Jurkat, Clone E6-1 (cell line): ENCODE data around the gene TIGD3.

Experiments used
- DNase-seq: peaks from one replicate; pipeline ENCODE4 v3.0.0-alpha.2; 2011; ENCODE audit warnings: low read depth, low spot score
- H3K4me3 ChIP-seq: 2 replicates; pipeline ENCODE4 v1.5.1; 2011; ENCODE audit warnings: mild to moderate bottlenecking, low read length, control low read depth, moderate library complexity

The TIGD3 gene

DNA sequence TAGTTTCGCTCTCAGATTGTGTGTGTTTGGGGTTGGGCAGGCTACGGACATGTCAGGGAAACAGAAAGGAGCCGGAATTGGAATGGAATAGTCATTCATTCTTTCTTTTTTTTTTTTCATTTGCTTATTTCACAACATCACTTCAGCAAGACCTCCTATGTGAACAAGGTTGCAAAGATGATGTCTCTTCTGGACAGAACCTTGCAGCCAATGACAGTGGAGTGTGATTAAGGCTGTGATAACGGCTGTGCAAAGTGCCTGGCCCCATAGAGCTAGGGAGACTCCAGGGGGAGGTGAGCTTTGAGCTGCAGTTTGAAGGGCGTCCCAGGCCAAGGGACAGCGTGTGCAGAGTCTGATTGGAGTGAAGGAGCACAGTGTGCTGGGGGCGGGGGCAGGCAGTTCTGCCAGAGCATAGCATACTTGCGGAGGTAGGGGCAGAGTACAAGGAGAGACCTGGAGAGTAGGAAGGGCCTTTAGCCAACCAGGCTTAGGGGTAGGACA is 3.4 kb downstream of the TIGD3 start:
- no peak overlapping the region for H3K4me3 ChIP-seq
- no peak for DNase-seq

DNA sequence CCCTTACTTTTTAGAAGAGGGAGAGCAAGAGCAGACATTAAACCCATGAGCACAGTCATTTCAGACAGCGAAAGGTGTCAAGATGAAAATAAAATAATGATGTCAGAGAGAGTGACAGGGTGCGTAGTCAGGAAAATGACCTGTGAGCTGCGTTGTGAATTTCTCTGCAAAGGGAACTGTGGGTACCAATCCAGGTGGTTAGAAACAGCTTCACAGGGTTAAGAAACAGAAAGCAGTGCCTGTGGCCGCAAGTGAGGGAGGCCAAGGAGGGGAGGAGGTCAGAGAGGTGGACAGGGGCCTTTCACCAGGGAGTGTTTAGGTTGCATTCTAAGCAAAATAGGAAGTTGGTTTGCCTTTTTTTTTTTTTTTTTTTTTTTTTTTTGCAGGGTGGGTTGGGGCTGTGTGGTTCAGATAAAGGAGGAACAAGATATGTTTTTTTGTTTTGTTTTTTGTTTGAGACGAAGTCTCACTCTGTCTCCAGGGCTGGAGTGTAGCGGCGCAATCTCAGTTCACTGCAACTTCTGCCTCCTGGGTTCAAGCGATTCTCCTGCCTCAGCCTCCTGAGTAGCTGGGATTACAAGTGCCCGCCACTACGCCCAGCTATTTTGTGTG is 7.9 kb downstream of the TIGD3 start:
- DNase-seq = no peak
- no peak overlapping the region for H3K4me3 ChIP-seq

DNA sequence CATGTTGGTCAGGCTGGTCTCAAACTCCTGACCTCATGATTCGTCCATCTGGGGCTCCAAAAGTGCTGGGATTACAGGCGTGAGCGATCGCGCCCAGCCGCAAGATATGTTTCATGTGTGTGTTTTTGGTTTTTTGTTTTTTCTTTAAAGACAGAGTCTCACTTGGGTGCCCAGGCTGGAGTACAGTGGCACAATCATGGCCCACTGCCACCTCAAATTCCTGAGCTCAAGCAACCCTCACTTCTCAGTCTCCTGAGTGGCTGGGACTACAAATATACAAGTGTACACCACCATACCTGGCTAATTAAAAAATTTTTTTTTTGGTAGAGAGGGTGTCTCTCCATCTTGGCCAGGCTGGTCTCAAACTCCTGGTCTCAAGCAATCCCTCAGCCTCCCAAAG is 8.4 kb downstream of the TIGD3 start:
- DNase-seq = no peak
- H3K4me3 ChIP-seq = no peak overlapping the region

DNA sequence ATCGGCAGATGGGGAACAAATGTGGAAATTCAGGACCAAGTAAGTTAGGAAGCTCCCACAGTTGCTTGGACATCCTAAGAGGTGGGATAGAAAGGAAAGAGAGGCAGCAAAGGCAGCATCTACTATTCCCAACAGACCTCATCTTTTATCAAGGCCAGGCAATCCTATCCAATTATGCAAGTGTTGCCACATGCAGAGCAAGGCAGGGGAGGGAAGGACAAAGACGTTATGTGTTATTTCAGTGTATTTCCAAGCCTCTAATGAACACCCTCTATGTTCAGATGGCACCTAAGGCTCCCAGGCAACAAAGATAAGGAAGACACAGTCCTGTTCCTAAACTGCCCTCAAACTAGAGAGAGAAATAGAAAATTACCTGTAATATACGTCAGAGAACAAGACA is 9.2 kb downstream of the TIGD3 start:
- no peak for DNase-seq
- H3K4me3 ChIP-seq = no peak overlapping the region

DNA sequence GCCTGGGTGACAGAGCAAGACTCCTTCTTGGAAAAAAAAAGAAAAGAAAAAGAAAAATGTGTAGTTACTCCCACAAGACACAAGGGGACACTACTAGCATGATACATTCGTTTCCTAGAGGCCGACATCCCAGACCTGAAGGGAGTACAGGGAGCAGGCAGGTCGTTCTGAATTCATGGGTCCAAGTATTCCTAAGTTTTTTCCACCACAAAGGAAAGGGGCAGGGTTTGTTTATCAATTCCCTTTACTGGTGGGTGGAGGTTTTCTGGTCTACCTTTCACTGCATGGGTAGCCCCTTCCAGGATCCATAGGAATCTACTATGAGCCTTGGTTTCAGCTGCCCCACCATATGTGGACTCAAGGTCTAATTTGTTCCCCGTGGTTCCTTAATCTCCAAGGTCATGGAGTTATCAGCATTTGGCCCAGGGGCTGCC is 11.8 kb downstream of the TIGD3 start:
- no peak overlapping the region for H3K4me3 ChIP-seq
- DNase-seq = peak; percentile 52

DNA sequence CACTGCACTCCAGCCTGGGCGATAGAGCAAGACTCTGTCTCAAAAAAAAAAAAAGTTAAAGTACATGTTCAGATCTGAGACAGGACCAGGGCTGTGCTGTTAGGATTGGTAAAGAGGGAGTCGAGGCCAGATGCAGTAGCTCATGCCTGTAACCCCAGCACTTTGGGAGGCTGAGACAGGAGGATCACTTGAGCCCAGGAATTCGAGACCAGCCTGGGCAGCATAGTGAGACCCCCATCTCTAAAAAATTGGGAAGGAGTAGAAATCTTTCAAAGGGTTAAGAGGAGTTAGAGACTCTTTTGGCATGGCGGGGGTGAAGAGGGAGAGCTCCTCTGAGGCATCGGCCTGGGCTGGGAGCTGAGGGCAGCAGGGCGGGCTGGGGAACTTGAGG is 16.1 kb downstream of the TIGD3 start:
- DNase-seq = no peak
- no peak overlapping the region for H3K4me3 ChIP-seq

DNA sequence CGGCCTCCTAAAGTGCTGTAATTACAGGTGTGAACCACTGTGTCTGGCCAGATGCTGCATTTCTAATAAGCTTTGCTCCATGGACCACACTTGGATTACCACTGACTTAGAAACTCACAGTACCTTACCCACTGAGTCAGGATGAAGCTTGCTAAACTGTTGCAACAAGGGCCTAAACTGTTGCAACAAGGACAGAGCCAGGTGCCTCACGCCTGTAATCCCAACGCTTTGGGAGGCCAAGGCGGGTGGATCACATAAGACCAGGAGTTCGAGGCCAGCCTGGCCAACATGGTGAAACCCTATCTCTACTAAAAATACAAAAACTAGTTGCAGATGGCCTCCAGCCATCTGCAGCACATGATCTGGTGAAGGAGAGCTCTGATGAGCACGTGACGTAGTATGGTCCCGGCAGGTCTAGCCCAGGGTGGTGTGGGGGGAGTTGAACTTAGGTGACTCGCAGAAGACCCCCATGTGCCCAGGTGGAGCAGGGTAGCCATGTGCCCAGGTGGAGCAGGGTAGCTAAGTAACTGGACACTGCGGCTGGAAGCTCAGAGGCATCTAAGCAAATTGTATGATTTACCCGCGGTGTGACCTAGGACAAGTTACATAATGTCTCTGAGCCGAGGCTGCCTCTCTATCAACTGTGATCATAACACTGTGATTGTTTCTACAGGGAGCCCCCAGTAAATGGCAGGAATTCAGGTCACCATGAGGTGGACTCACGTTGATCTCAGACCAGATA is 19.5 kb downstream of the TIGD3 start:
- DNase-seq = no peak
- no peak overlapping the region for H3K4me3 ChIP-seq

DNA sequence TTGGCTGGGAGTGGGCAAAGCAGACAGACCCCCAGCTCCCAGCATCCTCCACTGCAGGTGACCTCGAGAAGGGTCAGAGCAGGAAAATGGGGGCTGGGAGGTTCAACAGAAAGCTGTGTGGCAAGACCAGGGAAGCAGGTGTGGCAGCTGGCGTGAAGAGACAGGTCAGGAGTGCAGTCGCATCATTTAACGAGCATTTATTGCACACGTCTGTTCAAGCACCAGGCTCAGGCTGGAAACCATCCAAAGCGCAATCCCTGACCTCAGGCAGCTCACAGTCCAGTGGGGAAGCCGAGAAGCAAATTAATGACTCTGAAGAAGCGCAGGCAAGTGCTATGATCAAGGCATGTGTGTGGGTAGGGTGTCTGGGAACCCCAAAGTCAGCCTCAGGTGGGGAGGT is 20.5 kb downstream of the TIGD3 start:
- H3K4me3 ChIP-seq = no peak overlapping the region
- DNase-seq = no peak

DNA sequence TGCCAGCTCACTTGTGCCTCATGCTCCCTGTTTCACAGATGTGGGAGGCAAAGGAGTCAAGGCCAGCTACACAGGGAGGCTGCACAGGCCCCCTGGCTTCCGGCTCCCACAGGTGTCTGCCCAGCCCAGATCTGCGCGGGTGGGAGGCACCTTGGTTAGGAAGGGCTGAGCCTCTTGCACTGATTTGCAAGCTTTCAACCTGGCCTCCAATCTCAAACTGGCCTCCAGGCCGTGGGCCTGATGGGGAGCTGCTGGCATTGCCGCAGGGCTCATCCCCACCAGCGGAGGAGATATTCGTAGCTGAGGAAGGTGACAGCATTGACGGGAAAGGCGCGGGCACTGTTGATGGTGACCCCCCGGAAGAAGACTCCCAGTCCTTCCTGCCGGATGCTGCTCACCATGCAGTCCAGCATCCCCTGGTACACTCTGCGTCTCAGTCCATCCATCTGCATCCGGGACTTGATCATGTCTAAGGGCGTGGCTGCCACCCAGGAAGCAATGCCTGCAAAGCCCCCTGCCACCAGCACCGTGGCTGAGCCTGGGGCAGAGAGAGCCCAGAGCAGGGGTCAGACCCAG is 21.7 kb downstream of the TIGD3 start:
- no peak overlapping the region for H3K4me3 ChIP-seq
- no peak for DNase-seq

DNA sequence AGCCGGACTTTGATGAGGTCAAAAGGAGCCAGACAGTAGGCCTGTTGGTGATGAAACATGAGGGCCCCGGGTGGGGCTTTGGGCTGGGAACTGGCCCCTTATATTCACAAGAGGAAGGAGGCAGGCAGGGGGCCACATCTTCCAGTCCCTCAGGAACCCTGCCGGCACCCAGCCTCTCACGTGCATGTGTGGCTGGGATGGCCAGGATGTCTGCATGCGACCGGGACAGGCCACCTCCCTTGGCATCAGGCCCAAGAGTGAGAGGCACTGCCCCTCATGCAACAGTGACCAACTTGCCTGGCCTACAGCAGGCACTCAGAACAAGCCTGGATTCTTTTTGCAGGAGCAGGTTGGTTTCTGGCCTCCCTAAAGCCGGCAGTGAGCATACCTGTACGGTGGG is 22.5 kb downstream of the TIGD3 start:
- no peak overlapping the region for H3K4me3 ChIP-seq
- DNase-seq = no peak

DNA sequence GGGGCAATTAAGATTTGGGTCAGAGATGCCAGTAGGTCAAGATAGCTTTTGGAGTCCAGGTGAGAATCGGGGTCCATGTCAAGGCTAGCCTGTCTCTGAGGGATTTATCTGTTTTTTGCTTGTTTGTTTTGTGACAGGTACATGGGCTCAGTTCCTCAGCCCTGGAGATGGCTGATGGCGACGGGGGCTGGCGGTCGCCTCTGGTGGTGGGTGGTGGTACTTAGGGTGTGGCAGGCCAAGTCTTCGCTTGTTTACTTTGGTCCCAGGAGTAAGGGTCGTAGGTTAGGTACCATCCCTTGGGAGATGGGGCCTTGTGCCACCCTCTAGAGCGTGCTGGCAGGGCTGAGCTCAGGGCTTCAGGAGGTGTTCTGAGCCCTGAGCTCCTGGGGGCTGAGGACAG is 23.2 kb downstream of the TIGD3 start:
- DNase-seq = no peak
- no peak overlapping the region for H3K4me3 ChIP-seq

DNA sequence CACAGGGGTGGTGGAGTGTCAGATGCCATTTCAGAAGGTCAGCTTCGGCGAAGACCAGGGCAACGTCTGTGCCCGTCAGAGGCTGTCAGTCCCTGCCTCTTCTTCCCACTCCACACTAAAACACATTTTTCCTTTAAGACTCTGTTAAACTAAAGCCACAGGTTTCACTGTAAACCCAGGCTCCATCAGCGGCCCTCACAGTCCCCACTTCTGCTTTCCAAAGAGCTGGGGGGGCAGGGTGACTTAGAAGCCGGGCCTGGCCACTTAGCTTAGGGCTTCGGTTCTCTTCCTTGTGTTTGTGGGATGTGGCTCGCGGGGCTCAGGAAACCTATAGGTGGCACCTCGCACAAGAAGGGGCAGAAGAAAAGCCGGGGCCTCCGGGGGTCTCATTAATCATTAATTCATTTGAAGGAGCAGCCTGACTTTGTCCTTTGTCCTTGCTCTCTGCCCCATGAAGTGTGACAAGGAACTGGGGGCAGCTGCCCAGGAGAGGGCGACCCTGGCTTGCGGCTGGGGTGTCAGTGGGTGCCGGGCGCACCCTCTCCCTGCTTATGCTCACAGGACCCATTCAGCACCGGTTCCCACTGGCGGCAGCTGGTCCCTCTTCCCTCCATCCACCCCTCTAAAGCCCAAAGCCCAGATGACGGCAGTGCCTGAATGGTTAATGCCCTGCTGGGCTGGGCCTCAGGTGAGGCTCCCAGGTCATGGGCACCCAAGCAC is 23.8 kb downstream of the TIGD3 start:
- no peak overlapping the region for H3K4me3 ChIP-seq
- no peak for DNase-seq

DNA sequence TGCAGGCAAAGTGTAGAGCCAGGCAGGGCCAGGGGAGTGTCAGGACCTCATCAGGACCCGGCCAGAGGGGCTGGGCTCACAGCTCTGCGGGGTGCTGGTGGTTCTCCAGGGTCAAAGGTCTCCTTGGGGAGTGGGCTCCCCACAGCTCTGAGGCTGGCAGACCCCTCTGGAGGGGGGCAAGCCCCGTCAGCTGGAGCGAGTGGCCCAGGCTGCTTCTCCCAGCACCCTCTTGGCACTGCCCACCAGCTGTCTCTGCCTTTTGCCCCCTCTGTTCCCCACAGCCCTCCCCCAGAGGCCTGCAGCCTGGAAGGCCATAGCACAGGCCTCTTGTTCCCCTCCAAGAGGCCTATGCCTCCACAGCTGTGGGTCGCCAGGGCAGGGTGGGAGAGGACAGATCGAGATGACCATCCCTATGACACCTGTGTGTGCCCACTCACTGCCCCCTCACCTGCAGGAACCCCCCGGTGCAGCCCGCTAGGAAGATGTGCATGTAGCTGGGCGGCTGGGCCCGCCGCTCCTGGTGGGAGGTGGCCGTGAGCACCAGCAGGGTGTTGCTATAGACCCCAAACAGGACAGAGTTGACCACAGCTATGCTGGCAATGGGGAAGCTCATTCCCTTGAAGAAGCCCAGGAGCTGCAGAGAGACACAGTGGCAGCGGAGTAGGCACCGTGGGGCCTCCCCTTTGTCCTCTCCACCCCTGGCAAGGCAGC is 24.5 kb downstream of the TIGD3 start:
- H3K4me3 ChIP-seq = no peak overlapping the region
- no peak for DNase-seq

DNA sequence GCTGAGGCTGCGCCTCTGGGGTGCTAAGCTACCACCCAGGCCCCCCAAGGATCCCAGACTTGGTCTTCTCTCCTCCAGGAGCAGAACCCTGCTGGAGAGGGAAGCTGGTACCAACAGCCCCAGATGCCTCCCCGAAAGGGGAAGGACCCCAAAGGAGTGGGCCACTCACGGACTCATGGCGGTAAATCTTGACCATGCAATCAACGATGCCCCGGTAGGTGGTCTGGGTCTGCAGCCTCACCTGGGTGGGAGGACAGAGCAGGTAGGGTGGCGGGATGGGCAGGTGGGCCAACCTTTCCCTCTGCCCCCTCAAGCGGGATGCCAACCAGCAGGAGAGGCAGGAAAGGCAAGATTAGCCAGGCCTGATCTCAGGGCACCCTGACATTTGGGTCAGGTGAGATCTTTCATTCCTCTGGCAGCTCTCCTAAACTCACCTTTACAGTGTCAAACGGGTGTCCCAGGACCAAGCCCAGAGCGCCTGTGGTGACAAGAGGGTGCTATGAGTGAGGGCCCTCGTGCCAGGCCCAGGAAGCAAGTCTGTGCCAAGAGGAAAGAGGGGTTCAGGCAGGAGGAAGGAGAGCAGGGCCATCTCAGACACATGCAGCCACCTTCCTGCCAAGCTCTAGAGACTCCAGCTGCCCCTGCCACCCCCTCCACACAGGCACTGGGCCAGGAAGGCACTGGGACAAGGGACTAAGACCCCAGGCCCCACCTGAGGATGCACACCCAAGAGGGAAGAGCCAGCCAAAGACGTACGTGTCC is 25.3 kb downstream of the TIGD3 start:
- no peak overlapping the region for H3K4me3 ChIP-seq
- no peak for DNase-seq

DNA sequence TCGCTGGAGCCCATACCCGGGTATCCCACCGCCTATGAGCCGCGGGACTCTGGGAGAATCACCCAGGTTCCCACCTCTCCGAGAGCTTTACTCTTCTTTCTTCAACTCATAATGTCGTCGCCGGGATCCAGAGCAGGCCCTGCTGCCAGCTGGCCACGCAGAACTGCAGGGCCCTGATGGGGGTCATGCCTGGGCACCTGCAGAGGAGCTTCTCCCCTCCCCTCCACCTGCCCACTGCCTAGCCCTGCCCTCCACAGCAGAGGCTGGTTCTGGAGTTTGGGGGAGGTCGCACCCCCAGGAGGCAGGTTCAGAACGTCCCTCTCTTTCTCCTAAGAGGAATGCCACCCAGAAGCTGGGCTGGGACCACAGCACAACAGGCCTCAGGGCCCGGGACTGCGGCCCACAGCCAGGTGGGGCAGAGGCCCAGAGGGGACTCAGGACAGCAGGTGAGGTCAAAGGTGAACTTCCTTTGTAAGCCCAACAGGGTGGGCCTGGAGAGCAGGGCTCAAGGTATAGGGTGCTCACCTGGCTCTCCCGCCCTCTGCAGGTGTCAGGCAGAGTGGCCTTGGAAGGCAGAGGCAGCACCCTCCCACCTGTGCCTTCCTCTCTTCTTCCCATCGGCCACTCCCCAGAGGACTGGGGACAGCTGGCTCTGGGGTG is 26.0 kb downstream of the TIGD3 start:
- no peak overlapping the region for H3K4me3 ChIP-seq
- DNase-seq = no peak

DNA sequence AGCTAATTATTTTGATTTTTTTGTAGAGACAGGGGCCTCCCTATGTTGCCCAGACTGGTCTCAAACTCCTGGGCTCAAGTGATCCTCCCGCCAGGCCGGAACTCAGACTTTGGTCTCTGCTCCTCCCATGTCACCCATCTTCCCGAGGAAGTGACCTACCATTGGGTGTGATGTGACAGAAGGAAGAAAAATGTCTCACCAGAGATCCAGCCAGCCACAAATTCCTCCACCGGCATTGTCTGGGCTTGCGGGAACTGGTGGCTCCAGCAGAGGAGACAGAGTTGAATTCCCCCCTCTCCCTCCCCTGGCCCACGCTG is 27.1 kb downstream of the TIGD3 start:
- peak; percentile 33 for DNase-seq
- H3K4me3 ChIP-seq = peak overlapping the region; percentile 80

DNA sequence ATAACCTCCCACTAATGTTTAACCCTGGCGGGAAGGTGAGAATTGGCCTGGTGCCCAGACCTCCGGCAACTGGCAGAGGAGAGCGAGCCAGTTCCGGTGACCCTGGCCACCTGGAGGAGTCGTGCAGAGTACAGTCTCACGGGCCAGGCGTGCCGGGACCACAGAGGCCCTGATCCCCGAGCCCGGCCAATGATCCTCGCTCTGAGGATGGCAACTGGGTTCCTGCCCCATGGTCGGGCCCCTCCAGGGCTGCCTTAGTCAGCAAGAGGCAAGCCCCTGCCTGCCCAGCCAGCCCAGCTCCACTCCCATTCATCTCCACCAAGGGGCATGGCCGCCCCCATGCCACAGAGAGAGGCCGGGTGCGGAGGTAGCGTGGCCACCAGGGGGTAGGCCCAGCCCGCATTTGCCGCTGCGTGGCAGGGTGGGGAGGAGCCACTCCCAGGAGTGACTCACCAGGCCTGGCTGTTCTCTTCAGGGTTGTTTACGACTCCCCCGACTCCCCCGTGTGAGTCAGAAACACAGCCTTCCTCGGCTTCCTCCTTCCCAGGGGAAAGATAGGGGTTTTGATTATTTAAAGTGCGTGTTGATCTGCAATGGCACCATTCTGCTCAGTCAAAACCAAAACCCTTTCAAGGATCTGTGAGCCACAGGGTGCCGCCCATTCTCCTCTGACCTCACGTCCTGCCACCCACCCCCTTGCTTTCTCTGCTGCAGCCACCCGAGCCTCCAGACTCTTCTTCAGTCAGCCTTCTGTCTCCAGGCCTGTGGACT is 27.7 kb downstream of the TIGD3 start, which contains the start of gene SLC25A45:
Gene SLC25A45, minus strand, starts transcription at position 614 of the 771 bp plus-strand sequence. CDS start 695 bp downstream, outside the sequence.
- peak within 1 kb of the TSS; percentile 80 for H3K4me3 ChIP-seq
- peak; percentile 79 for DNase-seq
